Measurements from ENCODE around the gene ZDHHC11B. TPM values are rescaled to one million over a fixed set of nuclear protein-coding genes. Genes with fewer than 3 reads are reported as not detected.
A peak's percentile ranks its signal among the peaks of the same experiment; 100 is the strongest.

The ZDHHC11B gene
- total RNA-seq, 1 donor from 2014 or later, result 0.60 TPM

DNA sequence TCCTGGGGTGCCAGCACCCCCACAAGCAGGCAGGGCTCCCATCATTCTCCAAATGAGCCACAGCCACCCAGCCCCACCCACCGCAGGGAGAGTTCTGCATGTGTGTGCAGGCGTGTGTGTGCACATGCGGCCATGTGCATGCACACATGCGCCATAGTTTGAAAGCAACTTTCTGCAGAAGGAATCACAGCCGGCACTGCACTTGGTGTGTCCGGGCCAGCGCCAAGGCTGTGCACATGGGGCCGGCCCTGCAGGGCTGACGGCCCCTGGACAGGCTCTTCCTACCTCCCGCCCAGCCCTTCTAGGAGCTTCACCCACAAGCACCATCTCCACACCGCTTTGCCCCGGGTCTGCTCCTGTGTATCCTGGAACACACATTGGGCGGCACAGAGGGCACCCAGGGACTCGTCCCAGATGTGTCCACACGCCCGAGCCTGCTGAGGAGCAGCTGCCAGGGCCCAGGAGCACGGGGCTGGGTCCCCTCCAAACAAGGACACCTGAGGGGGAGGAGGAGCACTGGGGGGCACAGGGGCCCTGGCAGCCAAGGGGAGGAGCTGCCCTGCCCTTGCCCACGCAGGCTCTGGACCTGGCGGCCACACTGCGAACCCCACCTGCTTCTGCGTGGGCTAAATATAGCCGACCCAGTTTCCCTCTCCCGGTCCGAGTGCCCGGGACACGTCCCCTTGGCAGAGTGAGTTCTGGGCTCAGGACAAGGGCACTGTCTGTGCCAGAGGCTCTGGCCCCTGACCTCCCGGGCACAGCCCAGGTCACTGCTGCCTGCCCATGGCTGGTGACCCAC, 110.5 kb downstream of the ZDHHC11B start:
- TF ChIP-seq, protein P1, sequence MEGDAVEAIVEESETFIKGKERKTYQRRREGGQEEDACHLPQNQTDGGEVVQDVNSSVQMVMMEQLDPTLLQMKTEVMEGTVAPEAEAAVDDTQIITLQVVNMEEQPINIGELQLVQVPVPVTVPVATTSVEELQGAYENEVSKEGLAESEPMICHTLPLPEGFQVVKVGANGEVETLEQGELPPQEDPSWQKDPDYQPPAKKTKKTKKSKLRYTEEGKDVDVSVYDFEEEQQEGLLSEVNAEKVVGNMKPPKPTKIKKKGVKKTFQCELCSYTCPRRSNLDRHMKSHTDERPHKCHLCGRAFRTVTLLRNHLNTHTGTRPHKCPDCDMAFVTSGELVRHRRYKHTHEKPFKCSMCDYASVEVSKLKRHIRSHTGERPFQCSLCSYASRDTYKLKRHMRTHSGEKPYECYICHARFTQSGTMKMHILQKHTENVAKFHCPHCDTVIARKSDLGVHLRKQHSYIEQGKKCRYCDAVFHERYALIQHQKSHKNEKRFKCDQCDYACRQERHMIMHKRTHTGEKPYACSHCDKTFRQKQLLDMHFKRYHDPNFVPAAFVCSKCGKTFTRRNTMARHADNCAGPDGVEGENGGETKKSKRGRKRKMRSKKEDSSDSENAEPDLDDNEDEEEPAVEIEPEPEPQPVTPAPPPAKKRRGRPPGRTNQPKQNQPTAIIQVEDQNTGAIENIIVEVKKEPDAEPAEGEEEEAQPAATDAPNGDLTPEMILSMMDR (IDR thresholded peaks at IDR 0.05), result no peak
- TF ChIP-seq EZH2phosphoT487 (IDR thresholded peaks at IDR 0.05) (no peak), EZH2 (IDR thresholded peaks at IDR 0.05) (no peak)
- Histone ChIP-seq H3K27me3 (peaks cover 40% of the 10 kb centered on the region), H3K4me1 (peaks cover 8% of the 10 kb centered on the region), H3F3A (ENCODE audit: low read depth) (peaks cover 2% of the 10 kb centered on the region), H4K20me1 (ENCODE audit: low read depth) (peaks cover 32% of the 10 kb centered on the region), H3K4me3 (no peak overlapping the region), H3K4me2 (no peak overlapping the region), H3K79me2 (ENCODE audit: low read depth) (no peaks in the 10 kb centered on the region), H3K36me3 (no peaks in the 10 kb centered on the region), H2AFZ (replicated peaks) (no peak overlapping the region), H3K27ac (no peak overlapping the region), H3K9ac (no peak overlapping the region), H3K9me3 (ENCODE audit: low read depth) (no peaks in the 10 kb centered on the region)
- Mint-ChIP-seq H3K27ac (no peak overlapping the region), H3K4me3 (no peak overlapping the region), H3K9me3 (no peaks in the 10 kb centered on the region), H3K4me1 (peaks cover 14% of the 10 kb centered on the region), H3K36me3 (no peaks in the 10 kb centered on the region), H3K27me3 (ENCODE audit: insufficient read depth, low read depth) (peaks cover 8% of the 10 kb centered on the region)
- DNase-seq (ENCODE audit: low spot score), result no peak

DNA sequence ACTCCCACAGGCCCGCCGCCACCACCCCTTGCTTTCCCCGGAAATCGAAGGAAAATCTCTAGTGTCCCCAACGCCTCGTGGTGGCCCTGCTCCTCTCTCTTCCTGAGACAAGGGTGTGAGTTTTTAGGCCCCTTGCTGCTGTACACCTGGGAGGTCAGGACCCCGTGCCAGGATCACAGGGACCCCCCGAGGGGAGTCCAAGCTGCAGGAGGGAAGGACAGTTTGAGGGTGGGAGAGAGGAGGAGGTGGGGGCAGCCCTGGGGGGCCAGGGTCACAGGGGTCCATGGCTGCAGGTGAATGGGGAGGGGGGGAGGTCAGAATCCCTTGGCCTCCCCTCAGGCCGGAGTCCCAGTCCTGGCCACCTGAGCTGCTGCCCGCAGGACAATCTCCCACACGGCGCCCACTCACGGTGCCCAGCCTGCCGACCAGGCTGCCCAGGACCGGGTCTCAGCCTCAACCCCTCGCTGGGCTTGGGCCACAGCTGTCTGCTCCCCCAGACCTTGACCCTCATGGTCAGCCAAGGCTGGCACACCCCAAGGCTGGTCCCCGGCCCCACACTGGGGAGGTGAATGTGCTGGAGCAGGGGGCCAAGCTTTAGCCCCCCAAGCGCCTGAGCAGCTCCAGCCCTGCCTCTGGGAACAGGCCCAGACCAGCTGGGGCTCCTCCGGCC, 111.2 kb downstream of the ZDHHC11B start:
- H3K4me1 ChIP-seq, result peaks cover 8% of the 10 kb centered on the region
- Mint-ChIP-seq H3K27ac (peak overlapping the region; percentile 100), H3K9me3 (no peaks in the 10 kb centered on the region), H3K4me1 (peaks cover 14% of the 10 kb centered on the region), H3K36me3 (no peaks in the 10 kb centered on the region), H3K27me3 (ENCODE audit: insufficient read depth, low read depth) (peaks cover 10% of the 10 kb centered on the region), H3K4me3 (peak overlapping the region; percentile 79)
- no peak overlapping the region for H3K9ac ChIP-seq
- H4K20me1 ChIP-seq (ENCODE audit: low read depth), result peaks cover 37% of the 10 kb centered on the region
- TF ChIP-seq, protein P1 (IDR thresholded peaks at IDR 0.05), result no peak
- TF ChIP-seq EZH2phosphoT487 (IDR thresholded peaks at IDR 0.05), result no peak
- no peak for TF ChIP-seq EZH2 (IDR thresholded peaks at IDR 0.05)
- no peak overlapping the region for H2AFZ ChIP-seq (replicated peaks)
- no peaks in the 10 kb centered on the region for H3K36me3 ChIP-seq
- no peak for DNase-seq (ENCODE audit: low spot score)
- H3K9me3 ChIP-seq (ENCODE audit: low read depth), result no peaks in the 10 kb centered on the region
- H3F3A ChIP-seq (ENCODE audit: low read depth), result peaks cover 2% of the 10 kb centered on the region
- peaks cover 40% of the 10 kb centered on the region for H3K27me3 ChIP-seq
- peak overlapping the region; percentile 25 for H3K4me2 ChIP-seq
- H3K4me3 ChIP-seq, result no peak overlapping the region
- no peak overlapping the region for H3K27ac ChIP-seq
- no peaks in the 10 kb centered on the region for H3K79me2 ChIP-seq (ENCODE audit: low read depth)

DNA sequence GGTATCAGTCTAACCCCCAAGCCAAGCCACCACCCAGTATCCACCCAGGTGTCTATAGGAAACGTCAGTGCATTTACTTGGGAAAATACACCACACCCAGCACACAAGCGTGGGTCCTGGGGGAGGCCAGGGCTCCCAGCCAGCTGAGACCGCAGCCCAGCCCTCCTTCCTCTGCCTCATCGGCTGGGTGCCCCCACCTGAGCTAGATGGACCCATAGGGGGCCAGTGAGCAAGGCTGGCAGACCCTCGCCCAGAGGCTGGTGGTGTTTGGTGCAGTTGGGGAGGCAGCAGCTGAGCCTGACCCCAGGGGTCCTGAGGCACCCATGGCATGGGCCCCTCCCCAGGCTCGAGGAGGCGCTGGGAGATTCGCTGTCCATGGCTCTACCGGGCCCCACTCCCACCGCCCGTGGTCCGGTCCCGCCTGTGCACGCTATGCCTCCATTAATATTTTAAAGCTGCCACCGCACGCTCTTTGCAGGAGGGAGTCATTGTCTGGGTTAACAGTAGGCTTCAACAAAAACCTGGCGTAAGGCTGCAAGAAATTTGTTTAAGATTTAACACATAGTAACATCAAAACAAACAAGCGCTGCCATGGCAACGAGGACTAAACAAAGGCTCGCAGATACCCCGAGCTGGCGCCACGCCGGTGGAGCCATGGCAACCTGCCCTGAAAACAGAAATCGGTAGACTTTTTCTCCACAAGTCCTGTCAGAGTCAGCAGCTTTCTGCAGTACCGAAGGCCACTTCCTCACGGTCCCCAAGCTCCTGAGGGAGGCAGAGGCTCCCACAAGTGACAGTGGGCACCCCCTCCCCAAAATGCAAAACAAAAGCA, 112.0 kb downstream of the ZDHHC11B start:
- Mint-ChIP-seq H3K4me3 (peak overlapping the region; percentile 79), H3K4me1 (peaks cover 14% of the 10 kb centered on the region), H3K9me3 (no peaks in the 10 kb centered on the region), H3K27me3 (ENCODE audit: insufficient read depth, low read depth) (peaks cover 10% of the 10 kb centered on the region), H3K36me3 (peaks cover 1% of the 10 kb centered on the region), H3K27ac (peak overlapping the region; percentile 100)
- Histone ChIP-seq H3F3A (ENCODE audit: low read depth) (peaks cover 2% of the 10 kb centered on the region), H3K9ac (no peak overlapping the region), H4K20me1 (ENCODE audit: low read depth) (peaks cover 38% of the 10 kb centered on the region), H3K27me3 (peaks cover 39% of the 10 kb centered on the region), H3K4me2 (peak overlapping the region; percentile 25), H3K79me2 (ENCODE audit: low read depth) (no peaks in the 10 kb centered on the region), H3K4me1 (peaks cover 8% of the 10 kb centered on the region), H3K27ac (no peak overlapping the region), H3K9me3 (ENCODE audit: low read depth) (no peaks in the 10 kb centered on the region), H3K4me3 (no peak overlapping the region), H3K36me3 (no peaks in the 10 kb centered on the region), H2AFZ (replicated peaks) (no peak overlapping the region)
- TF ChIP-seq EZH2phosphoT487 (IDR thresholded peaks at IDR 0.05) (no peak), EZH2 (IDR thresholded peaks at IDR 0.05) (no peak)
- TF ChIP-seq, protein P1 (IDR thresholded peaks at IDR 0.05), result no peak
- peak; percentile 89 for DNase-seq (ENCODE audit: low spot score)

Measured in neural progenitor cell (in vitro differentiated cells).